SH-SY5Y (cell line): Measurements from ENCODE around the gene CACHD1.

Source experiments
- GATA2 ChIP-seq: IDR thresholded peaks from 2 replicates; pipeline ENCODE4 v1.6.1; 2011; ENCODE audit warnings: mild to moderate bottlenecking, low read depth, low read length
- GATA3 ChIP-seq: IDR thresholded peaks from 2 replicates; pipeline ENCODE4 v1.6.1; 2011; ENCODE audit warnings: low read depth, mild to moderate bottlenecking, low read length, moderate library complexity

Gene CACHD1

DNA sequence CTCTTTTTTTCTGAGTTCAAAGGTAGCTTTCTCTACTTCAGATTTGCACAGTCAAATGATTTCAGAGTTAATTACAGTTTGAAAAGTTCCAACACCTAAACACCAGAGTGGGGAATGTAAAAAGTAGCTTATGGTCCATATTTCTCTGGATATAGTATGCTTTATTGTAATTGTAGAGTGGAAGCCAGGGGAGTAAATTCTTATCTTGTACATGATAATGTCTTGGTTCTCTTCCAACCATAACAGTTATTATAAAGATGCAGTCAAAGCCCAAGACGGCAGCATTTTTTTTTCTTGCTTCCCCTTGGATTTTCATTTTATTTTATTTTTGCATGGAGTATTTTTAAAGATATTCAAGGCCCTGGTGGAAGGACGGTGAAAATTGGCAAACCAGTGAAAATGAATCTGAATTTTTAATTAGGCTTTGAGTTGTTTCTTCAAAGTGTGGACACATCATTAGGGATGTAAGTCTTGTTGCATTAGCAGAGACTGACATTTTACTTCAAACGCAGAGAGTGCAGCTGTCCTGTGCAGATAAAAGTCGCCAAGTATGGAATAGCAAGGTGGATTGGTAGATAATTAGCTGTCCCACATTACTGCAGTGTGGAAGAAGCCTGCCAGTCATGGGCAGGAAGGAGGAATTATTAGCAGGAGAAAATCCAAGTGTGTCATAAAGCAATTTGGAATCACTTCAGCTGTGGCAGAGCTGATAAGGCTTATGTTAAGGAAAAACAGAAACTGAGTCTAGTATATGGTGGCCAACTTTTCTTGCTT is 11.3 kb downstream of the CACHD1 start:
- TF ChIP-seq GATA2 (no peak), GATA3 (no peak)

GRCh38 chr1:64482128-64482527 is 12.2 kb downstream of the CACHD1 start:
- TF ChIP-seq GATA2 (no peak), GATA3 (no peak)

- no peak for TF ChIP-seq GATA2
- no peak for TF ChIP-seq GATA3
Observed at GRCh38 chr1:64482720-64483119, 12.8 kb downstream of the CACHD1 start.

- no peak for TF ChIP-seq GATA3
- TF ChIP-seq GATA2 = no peak
Observed at GRCh38 chr1:64483731-64484414, 13.9 kb downstream of the CACHD1 start.

DNA sequence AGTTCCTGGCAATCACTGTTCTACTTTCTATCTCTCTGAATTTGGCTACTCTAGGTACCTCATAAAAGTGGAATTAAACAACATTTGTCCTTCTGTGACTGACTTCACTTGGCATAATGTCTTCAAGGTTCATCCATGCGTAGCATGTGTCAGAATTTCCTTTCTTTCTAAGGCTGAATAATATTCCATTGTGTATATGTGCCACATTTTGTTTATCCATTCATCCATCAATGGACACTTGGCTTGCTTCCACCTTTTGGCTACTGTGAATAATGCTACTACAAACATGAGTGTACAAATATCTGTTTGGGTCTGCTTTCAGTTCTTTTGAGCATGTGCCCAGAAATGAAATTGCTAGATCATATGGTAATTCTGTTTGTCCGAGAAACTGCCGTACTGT is 14.7 kb downstream of the CACHD1 start:
- no peak for TF ChIP-seq GATA3
- no peak for TF ChIP-seq GATA2

- TF ChIP-seq GATA3 = no peak
- no peak for TF ChIP-seq GATA2
Observed at GRCh38 chr1:64486193-64486592, 16.3 kb downstream of the CACHD1 start.

DNA sequence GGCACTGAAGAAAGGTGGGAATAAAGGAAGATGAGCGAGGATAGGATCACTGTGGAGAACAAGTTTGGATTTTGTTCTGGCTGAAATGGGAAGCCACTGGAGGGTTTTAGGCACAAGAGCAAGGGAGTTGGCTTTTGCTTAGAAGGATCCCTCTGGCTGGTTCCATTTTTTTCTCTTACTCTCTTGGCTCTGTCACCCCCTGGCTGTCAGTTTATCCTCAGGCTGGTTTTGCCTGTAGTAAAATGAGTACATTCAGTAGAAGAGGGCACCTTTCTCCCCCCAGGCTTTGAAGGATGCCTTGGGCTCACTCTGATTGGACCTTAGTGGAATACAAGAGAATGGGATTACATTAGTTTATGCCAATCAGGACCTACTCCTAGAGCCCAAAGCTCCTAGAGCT is 17.1 kb downstream of the CACHD1 start:
- TF ChIP-seq GATA3 = no peak
- no peak for TF ChIP-seq GATA2

DNA sequence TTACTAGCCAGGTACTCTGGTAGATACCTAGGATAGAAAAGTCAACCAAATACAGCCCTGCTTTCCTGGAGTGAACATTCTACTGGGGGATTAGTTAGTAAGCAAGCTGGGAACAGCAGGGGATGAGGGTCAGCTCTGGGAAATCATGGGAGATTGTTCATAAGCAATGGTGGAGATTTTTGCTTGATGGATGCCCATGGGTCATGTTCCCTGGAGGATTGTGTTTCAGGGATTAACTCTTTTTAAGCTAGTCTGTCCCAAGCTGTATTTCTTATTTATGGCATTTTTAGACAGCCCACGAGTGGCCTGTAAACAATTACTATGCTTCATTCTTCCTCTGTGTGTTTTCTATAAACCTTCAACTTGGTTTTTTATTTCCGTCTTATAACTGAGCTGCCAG is 18.9 kb downstream of the CACHD1 start:
- TF ChIP-seq GATA3 (no peak), GATA2 (no peak)

GRCh38 chr1:64489707-64490106 is 19.8 kb downstream of the CACHD1 start:
- TF ChIP-seq GATA2 (no peak), GATA3 (no peak)

DNA sequence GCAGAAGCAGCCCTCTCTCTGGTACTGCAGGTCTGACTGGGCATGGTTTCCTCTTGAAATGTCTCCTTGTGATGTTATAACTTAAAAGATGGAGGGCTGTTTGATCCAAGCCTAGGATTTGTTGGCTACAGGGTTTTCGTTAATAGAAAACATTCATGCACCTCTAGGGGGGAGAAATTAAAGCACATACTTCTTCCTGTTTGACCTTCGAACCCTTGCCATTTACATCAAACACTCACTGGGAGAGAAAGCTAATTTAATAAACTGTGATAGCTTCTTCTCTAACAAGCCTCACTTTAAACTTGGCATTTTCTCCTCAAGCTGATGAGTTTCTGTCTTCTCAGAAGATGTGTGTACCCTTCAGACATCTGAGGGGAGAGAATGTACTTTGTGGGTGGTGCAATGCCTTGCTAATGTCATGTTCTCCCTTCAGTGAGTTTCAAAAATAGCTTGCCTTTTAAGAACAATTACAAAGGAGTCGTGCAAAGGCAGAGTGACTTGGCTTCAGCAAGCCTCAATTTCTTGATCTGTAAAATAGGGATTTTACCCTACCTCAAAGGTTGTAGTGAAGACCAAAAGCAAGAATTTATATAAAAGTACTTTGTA is 20.4 kb downstream of the CACHD1 start:
- TF ChIP-seq GATA3 (no peak), GATA2 (no peak)

DNA sequence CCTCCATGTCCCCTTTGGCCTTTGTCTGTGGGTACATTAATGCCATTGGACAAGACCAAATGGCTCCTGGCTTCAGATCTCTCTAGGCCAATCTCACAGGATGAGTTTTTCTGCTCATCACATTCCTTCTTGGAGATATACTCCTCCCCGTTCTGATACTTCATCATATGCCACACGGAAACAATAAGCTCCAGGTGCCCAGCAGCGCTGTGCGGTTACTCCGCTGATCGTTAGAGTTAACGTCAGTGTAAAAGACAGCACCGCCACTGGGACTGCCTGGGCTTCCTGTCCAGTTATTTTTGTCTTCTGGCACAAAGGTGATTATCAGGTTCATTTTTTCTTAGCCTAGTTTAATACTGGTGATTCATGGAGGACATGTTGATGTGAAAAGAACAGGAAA is 22.5 kb downstream of the CACHD1 start:
- TF ChIP-seq GATA2 (no peak), GATA3 (no peak)

DNA sequence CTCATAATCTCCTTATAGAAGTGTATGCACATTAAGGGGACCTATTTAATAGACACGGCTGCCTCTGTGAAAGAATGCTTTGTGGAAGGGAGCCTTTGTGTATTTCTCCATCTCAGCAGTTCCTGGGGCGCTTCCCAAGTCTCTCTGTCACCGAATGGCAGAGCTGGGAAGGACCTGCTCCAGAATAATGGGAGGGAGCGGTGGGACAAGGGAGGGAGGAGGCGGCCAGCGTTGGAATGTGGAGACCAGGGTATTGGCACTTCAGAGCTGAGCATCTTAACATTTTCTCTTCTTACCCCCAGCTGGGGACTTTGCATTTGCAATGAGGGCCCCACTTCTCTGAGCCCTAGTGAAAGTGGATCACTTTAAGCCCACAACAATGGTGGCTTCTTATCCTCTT is 23.9 kb downstream of the CACHD1 start:
- TF ChIP-seq GATA2 (no peak), GATA3 (no peak)

DNA sequence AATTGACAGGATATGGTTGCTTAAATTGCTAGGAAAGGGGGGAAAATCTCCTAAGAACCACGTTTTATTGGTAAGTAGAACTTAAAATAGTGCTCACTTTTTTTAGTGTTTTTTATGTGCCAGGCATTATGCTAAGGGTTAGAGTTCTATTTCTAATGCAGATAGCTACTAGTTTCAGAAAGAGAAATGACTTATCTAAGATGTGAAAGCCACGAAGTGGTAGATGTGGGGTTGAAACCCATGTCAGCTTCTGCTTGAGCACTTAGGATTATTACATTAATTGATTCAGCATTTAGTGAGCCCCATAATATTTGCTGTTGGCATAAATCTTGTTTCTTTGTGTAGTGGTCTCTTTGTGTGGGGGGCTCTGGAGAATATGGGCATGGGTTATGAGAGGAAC is 24.7 kb downstream of the CACHD1 start:
- no peak for TF ChIP-seq GATA3

DNA sequence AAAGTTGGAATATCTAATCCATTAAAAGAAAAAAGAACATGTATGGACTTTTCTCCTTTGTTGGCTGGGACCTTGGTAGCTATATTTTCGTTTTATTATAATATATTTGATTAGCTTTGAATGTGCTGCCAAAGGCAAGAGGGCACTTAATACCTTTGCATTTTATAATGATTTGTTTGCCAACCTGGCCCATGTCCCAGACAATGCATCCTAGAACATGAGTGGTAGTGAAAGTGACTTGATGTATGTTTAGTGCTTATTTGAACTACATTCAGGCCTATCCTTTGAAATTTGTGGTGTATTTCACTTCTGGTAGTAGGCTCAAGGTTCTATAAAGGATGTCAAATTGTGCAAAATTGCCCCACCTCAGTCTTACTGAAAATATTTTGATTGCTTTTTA is 25.9 kb downstream of the CACHD1 start:
- TF ChIP-seq GATA3 = no peak
- TF ChIP-seq GATA2 = no peak

GRCh38 chr1:64496606-64497005 is 26.7 kb downstream of the CACHD1 start:
- TF ChIP-seq GATA3 (no peak), GATA2 (no peak)
